Upper lobe of left lung (tissue), 6 donors: Measurements from ENCODE around the gene KATNA1. TPM values are rescaled to one million over a fixed set of nuclear protein-coding genes. Genes with fewer than 3 reads are reported as not detected.

Source experiments
- ATAC-seq, 2 donors: fragments of 200-7000 bp; cut with Tn5 transposase; one replicate each; pipeline ENCODE4 v1.9.1; 2022; ENCODE audit warnings: mild to moderate bottlenecking in 2 of 2, moderate library complexity in 2 of 2; ENCODE audit not compliant: low FRiP score in 2 of 2
- DNase-seq, 2 donors: peaks; one replicate each; pipeline ENCODE4 v3.0.0-alpha.2; 2019 to 2020
- H3K27ac ChIP-seq, 4 donors: fragments of 200-600 bp; sonication (generic); one replicate each; pipeline ENCODE4 v1.5.1; 2016 to 2019
- H3K27me3 ChIP-seq, 4 donors: fragments of 200-600 bp; sonication (generic); one replicate each; pipeline ENCODE4 v1.5.1; 2017 to 2019
- H3K36me3 ChIP-seq, 4 donors: fragments of 200-600 bp; sonication (generic); one replicate each; pipeline ENCODE4 v1.5.1; 2016 to 2019
- H3K4me1 ChIP-seq, 4 donors: fragments of 200-600 bp; sonication (generic); one replicate each; pipeline ENCODE4 v1.5.1; 2018 to 2019
- H3K4me3 ChIP-seq, 4 donors: fragments of 200-600 bp; sonication (generic); one replicate each; pipeline ENCODE4 v1.5.1; 2017 to 2019; ENCODE audit warnings: mild to moderate bottlenecking in 2 of 4, moderate library complexity in 1 of 4
- H3K9me3 ChIP-seq, 4 donors: fragments of 200-600 bp; sonication (generic); one replicate each; pipeline ENCODE4 v1.5.1; 2018 to 2019
- CTCF ChIP-seq, 6 experiments: fragments of 450-650 bp in 4 of 6; fragments of 200-600 bp in 2 of 6; sonication (generic) in 2 of 6; IDR thresholded peaks; one replicate each; pipeline ENCODE4 v1.5.1; 2016 to 2019; ENCODE audit warnings: antibody characterized with exemption in 6 of 6
- EP300 ChIP-seq, 4 donors: sonication (generic); formaldehyde crosslinking; IDR thresholded peaks; one replicate each; pipeline ENCODE4 v1.5.1; 2017; ENCODE audit warnings: antibody characterized with exemption in 4 of 4, control low read depth in 2 of 4
- POLR2A ChIP-seq, 4 donors: fragments of 450-650 bp; IDR thresholded peaks; one replicate each; pipeline ENCODE4 v1.5.1; 2016 to 2017; ENCODE audit warnings: antibody characterized with exemption in 4 of 4, mild to moderate bottlenecking in 2 of 4
- POLR2AphosphoS5 ChIP-seq, 2 donors: sonication (generic); formaldehyde crosslinking; IDR thresholded peaks; one replicate each; pipeline ENCODE4 v1.5.1; 2017; ENCODE audit warnings: antibody characterized with exemption in 2 of 2
- WGBS, 2 donors: methylation state at CpG; one replicate each; pipeline ENCODE4 v1.1.5; 2017 to 2018; 5-methylcytosine and 5-hydroxymethylcytosine counted together
- total RNA-seq, 6 donors: library from RNA; depleted of rRNA in 4 of 6; stranded (reverse); fragments of >200 nt in 4 of 6; gene quantifications; one replicate each; pipeline versions ENCODE4 v1.1.0 to v1.2.1, GENCODE V29; 2016 to 2021
- donor health status: DM: no; HTN: no; CAD: no; lungs with moderate emphysema.
- donor health status: DM: no; HTN: yes; CAD: no; lungs with severe emphysema.

The KATNA1 gene
- total RNA-seq, 6 donors from 2014 or later = 7.2 to 36.1 (median 16.3) TPM

GRCh38 chr6:149563203-149563927 lies 85.1 kb downstream of the KATNA1 start:
- no peaks in the 10 kb centered on the region for H3K36me3 ChIP-seq
- no peaks in the 10 kb centered on the region for H3K27me3 ChIP-seq
- H3K27ac ChIP-seq = no peak overlapping the region
- DNase-seq (no peak), ATAC-seq (no peak)
- no peak overlapping the region for H3K4me3 ChIP-seq
- 86 to 90% methylated on average over 5 of the region's 5 CpGs for WGBS, 2 donors
- TF ChIP-seq POLR2A (IDR thresholded peaks at IDR 0.05) = no peak
- no peak for TF ChIP-seq POLR2AphosphoS5 (IDR thresholded peaks at IDR 0.05)
- peaks cover 9 to 22% (median 16%) of the 10 kb centered on the region in 4 donors for H3K4me1 ChIP-seq
- no peaks in the 10 kb centered on the region for H3K9me3 ChIP-seq

- no peak overlapping the region for H3K4me3 ChIP-seq
- no peaks in the 10 kb centered on the region for H3K9me3 ChIP-seq
- no peak for TF ChIP-seq POLR2AphosphoS5 (IDR thresholded peaks at IDR 0.05)
- TF ChIP-seq CTCF (IDR thresholded peaks at IDR 0.05) = peak in 2 of 6 experiments; percentile 39 to 60
- TF ChIP-seq EP300 (IDR thresholded peaks at IDR 0.05) = no peak
- no peak for TF ChIP-seq POLR2A (IDR thresholded peaks at IDR 0.05)
- 73 to 78% methylated on average over 3 of the region's 3 CpGs for WGBS, 2 donors
- H3K27ac ChIP-seq = no peak overlapping the region
- H3K36me3 ChIP-seq = no peaks in the 10 kb centered on the region
- DNase-seq = no peak
- no peaks in the 10 kb centered on the region for H3K27me3 ChIP-seq
- peaks cover 0 to 8% (median 5%) of the 10 kb centered on the region in 4 donors for H3K4me1 ChIP-seq
- peak in 1 of 2 donors; percentile 40 for ATAC-seq
Measured at GRCh38 chr6:149560736-149561135, 87.8 kb downstream of the KATNA1 start.

DNA sequence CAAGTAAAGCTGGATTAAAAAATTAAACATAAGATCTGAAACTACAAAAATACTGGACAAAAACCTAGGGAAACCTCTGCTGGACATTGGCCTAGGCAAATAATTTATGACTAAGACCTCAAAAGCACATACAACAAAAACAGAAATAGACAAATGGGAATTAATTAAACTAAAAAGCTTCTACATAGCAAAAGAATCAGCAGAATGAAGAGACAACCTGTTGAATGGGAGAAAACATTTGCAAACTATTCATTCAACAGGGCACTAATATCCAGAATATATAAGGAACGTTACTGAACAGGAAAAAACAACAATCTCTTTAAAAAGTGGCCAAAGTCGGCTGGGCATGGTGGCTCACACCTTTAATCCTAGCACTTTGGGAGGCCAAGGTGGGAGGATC lies 89.1 kb downstream of the KATNA1 start:
- ATAC-seq = no peak
- Histone ChIP-seq H3K4me3 (no peak overlapping the region), H3K27me3 (no peaks in the 10 kb centered on the region), H3K36me3 (no peaks in the 10 kb centered on the region), H3K4me1 (no peaks in the 10 kb centered on the region), H3K27ac (no peak overlapping the region), H3K9me3 (no peaks in the 10 kb centered on the region)
- TF ChIP-seq POLR2AphosphoS5 (IDR thresholded peaks at IDR 0.05) = no peak
- TF ChIP-seq CTCF (IDR thresholded peaks at IDR 0.05) = no peak
- no peak for TF ChIP-seq POLR2A (IDR thresholded peaks at IDR 0.05)
- TF ChIP-seq EP300 (IDR thresholded peaks at IDR 0.05) = no peak
- DNase-seq = no peak
- WGBS, 2 donors = 59 to 75% methylated on average over 2 of the region's 2 CpGs

- H3K27me3 ChIP-seq = no peaks in the 10 kb centered on the region
Measured at GRCh38 chr6:149558029-149558428, 90.5 kb downstream of the KATNA1 start.

GRCh38 chr6:149551920-149552319 lies 96.6 kb downstream of the KATNA1 start:
- Histone ChIP-seq H3K27me3 (no peaks in the 10 kb centered on the region), H3K4me1 (no peaks in the 10 kb centered on the region), H3K27ac (no peak overlapping the region), H3K9me3 (no peaks in the 10 kb centered on the region), H3K4me3 (no peak overlapping the region), H3K36me3 (no peaks in the 10 kb centered on the region)
- peak in 1 of 2 donors; percentile 50 for DNase-seq
- TF ChIP-seq POLR2A (IDR thresholded peaks at IDR 0.05) (no peak), CTCF (IDR thresholded peaks at IDR 0.05) (no peak), POLR2AphosphoS5 (IDR thresholded peaks at IDR 0.05) (no peak), EP300 (IDR thresholded peaks at IDR 0.05) (no peak)
- ATAC-seq = no peak
- WGBS, 2 donors = 72 to 86% methylated on average over 1 to 4 of the region's 5 CpGs

More at GRCh38 chr6:149558029-149558428, 90.5 kb downstream of the KATNA1 start:
- Histone ChIP-seq H3K9me3 (no peaks in the 10 kb centered on the region), H3K27ac (no peak overlapping the region), H3K4me3 (no peak overlapping the region), H3K4me1 (no peaks in the 10 kb centered on the region), H3K36me3 (no peaks in the 10 kb centered on the region)
- no peak for TF ChIP-seq CTCF (IDR thresholded peaks at IDR 0.05)
- TF ChIP-seq POLR2AphosphoS5 (IDR thresholded peaks at IDR 0.05) = no peak
- TF ChIP-seq POLR2A (IDR thresholded peaks at IDR 0.05) = no peak
- no peak for TF ChIP-seq EP300 (IDR thresholded peaks at IDR 0.05)
- DNase-seq = no peak
- no peak for ATAC-seq
